ENCODE data around the gene SYNE3. TPM values are rescaled to one million over a fixed set of nuclear protein-coding genes. Genes with fewer than 3 reads are reported as not detected.

The SYNE3 gene, protein sequence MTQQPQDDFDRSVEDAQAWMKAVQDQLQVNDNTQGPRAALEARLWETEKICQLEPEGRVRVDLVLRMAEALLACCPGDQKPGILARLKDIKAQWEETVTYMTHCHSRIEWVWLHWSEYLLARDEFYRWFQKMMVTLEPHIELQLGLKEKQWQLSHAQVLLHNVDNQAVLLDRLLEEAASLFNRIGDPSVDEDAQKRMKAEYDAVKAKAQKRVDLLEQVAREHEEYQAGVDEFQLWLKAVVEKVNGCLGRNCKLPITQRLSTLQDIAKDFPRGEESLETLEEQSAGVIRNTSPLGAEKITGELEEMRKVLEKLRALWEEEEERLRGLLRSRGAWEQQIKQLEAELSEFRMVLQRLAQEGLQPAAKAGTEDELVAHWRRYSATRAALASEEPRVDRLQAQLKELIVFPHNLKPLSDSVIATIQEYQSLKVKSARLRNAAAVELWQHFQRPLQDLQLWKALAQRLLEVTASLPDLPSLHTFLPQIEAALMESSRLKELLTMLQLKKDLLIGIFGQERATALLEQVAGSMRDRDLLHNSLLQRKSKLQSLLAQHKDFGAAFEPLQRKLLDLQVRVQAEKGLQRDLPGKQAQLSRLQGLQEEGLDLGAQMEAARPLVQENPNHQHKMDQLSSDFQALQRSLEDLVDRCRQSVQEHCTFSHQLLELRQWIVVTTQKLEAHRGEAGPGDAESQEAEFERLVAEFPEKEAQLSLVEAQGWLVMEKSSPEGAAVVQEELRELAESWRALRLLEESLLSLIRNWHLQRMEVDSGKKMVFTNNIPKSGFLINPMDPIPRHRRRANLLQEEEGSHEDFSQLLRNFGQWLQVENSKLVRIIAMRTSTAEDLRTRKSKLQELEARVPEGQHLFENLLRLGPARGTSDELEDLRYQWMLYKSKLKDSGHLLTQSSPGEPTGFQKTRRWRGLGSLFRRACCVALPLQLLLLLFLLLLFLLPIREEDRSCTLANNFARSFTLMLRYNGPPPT
- total RNA-seq, result 0.15 and 0.17 TPM in 2 replicates

DNA sequence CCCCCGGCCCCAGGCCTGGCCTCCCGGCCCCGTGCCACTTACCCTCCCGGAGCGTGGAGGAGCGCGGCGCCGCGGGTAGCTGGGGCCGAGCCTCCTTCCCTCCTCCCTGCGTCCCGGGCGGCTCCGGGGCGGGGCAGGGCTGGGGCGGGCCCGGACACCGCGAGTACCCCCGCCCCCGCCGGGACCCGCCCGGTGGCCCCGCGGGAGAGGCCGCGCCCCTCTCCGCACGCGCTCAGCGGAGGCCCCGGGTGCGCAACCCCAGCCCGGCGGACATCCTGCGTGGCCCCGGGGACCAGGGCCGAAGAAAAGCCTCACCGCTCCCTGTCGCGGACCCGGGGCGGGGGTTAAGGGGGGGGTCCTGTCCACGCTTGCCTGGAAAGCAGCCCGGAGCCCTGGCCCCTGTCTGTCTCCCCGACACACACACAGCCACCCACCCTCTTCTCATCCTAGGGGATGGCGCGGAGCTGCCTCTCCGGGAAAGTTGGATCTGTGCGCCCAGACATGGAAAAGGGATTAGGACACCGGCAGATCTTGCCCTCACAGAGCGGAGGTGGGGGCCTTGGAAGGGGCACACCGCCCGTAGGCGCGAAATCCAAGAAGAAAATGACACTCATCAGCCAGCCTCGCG, at the start of gene SYNE3:
Gene SYNE3 (minus strand): TSS at position 97 of the 628 bp plus-strand sequence. CDS start 40,829 bp downstream, outside the sequence.
- no peak for DNase-seq (ENCODE audit: low read depth)

DNA sequence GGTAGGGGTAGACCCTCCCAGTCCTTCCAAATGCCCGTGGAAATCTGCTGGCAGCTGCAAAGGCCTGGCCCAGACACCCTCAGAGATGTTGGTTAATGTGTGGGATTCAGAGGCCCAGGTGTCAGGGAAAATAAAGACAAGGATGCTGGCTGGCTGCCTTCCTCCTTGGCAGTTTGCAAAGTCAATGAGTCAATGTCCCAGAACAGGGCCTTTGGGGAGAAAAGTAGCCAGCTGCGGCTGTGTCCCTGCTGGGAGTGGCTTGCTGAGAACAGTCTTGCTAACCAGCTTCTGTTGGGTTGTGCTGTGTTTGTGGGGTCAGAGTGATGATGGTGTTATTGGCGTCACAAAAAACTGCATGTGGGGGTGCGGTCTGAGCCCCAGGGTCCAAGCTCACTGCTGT, 47.6 kb upstream of the SYNE3 start:
- DNase-seq (ENCODE audit: low read depth), result no peak

DNA sequence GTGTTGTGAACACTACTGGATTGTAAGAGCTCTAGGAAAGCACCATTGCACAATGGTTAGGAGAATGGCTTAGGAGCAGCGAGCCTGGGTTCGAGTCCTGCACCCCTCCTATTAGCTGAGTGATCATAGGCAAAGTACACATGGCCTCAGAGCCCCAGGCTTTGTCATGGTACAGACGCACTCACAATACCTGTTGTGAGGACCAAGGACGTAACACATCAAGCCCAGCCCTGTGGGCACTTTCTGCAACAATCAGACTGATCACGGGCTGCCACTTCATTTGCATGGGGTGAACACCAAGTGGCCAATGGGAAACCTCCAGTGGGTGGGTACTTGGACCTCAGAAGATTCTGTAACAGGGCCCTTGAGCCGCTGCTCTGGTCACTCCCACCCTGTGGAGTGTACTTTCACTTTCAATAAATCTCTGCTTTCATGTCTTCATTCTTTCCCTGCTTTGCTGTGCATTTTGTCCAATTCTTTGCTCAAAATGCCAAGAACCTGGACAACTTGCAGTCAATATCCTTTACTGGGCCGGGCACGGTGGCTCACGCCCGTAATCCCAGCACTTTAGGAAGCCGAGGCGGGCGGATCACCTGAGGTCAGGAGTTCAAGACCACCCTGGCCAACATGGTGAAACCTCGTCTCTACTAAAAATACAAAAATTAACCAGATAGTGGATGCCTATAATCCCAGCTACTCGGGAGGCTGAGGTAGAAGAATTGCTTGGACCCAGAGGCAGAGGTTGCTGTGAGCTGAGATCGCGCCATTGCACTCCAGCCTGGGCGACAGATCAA, 46.6 kb upstream of the SYNE3 start:
- DNase-seq (ENCODE audit: low read depth), result peak; percentile 58

DNA sequence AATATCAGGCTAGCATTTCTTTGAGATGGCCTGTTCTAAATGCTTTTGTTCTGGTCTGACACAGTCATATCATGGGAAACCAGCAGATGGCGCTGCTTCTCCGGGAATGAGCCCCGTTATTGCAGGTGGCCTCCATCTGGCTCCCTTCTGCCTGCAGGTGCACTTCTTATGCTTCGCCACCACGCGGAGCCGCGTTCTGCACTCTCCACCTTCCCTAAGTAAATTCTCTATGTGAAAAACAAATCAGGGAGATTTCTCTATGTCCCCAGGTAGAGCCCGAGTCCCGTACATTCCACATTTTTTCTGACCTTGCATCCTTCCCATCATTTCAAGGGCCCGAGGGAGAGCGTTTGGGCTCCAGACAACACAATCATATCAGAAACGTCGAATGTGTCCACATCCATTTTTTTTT, 44.6 kb upstream of the SYNE3 start:
- DNase-seq (ENCODE audit: low read depth), result peak; percentile 80

DNA sequence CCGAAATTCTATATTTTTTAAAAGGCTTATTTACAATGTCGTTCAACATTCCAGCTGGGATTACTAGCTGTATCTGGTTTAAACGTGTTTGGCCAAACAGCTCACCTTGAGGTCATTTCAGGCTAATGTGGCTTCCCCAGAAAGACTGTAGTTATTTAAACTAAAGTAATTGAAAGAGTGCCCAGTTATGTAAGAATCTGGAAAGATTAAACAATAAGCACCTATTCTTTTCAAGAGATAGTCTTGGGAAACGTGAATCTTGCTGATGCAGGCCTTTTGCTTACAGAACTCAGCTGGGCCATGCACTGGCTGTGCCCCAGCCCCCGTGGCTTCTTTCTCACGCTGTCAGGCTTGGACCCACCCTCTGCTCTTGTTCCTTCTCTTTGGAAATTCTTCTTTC, 42.8 kb upstream of the SYNE3 start:
- peak; percentile 40 for DNase-seq (ENCODE audit: low read depth)

DNA sequence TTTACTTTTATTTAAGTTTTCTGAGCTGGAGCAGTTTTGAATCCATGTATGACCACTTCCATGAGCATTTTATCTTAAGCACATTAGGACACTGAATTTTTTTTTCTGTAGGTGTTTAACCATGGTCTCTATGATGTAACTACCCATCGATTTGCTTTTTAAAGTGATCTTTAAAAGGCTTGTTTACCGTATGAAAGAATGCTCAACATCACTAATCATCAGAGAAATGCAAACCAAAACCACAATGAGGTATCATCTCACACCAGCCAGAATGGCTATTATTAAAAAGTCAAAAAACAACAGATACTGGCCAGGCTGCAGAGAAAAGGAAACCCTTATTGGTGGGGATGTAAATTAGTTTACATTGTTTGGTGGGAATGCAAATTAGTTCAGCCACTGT, 41.4 kb upstream of the SYNE3 start:
- no peak for DNase-seq (ENCODE audit: low read depth)

DNA sequence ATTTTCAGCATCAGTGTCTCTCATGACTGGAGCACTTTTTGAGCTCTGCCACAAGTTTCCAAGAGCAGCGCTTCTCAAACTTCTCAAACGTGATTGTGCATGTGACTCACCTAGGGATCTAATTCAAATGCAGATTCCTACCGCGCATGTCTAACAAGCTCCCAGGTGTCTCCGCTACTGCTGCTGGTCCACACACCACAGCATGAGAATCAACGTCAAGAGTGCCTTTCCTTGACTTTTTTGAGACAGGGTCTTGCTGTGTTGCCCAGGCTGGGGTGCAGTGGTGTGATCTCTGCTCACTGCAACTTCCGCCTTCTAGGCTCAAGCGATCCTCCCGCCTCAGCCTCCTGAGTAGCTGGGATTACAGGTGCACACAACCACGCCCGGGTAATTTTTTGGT, 40.8 kb upstream of the SYNE3 start:
- DNase-seq (ENCODE audit: low read depth), result no peak

DNA sequence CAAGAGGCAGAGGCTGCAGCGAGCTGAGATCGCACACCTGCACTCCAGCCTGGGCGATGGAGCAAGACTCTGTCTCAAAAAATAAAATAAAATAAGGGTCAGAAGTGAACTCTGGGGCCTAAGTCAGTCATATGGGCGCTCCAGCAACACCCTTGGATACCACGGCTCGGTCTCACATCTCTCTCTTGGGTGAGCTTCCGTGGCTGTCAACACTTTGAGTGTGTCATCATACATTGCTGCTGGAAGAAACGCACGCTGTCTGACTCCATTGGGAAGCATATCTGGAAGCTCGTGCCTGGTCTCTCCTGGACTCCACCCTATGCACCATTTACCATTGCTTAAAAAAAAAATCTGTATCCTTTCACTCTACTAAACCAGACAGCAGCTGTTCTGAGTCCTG, 38.6 kb upstream of the SYNE3 start:
- DNase-seq (ENCODE audit: low read depth), result no peak

DNA sequence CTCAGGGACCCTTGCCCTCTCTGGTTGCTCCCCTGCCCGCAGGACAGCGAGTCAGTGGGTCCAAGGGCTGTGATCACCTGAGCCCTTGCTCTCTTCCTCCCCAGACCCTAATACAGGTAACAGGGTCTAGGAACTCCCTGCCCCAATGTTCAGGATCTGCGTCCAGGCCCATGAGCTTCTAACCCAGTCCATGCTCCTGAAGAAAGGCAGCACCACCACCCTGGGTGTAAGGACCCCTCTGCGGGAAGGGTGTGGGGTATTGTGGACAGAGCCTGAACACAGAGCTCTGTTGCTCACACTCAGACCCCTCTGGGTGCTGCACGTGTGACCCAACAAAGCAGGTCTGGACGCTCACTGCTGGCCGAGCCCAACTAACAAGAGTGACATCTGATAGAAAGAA, 36.7 kb upstream of the SYNE3 start:
- no peak for DNase-seq (ENCODE audit: low read depth)

DNA sequence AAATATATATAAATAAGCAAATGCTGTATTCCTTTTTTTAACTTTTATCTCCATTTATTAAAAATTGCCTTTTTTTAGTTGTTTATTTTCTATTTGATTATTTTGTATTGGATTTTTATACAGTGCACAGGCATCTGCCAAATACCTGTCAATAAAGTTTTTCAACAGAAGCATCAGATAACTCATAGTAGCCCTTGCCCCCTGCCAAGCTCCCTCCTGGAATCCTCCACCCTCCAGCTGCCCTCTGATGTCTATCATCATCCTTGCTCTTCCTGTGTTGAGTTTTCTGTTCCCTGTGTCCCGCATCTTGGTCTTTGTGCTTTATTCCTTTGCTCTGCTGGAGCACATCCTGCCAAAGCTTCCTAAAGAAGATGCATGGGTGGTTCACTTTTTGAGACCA, 35.0 kb upstream of the SYNE3 start:
- DNase-seq (ENCODE audit: low read depth), result no peak

DNA sequence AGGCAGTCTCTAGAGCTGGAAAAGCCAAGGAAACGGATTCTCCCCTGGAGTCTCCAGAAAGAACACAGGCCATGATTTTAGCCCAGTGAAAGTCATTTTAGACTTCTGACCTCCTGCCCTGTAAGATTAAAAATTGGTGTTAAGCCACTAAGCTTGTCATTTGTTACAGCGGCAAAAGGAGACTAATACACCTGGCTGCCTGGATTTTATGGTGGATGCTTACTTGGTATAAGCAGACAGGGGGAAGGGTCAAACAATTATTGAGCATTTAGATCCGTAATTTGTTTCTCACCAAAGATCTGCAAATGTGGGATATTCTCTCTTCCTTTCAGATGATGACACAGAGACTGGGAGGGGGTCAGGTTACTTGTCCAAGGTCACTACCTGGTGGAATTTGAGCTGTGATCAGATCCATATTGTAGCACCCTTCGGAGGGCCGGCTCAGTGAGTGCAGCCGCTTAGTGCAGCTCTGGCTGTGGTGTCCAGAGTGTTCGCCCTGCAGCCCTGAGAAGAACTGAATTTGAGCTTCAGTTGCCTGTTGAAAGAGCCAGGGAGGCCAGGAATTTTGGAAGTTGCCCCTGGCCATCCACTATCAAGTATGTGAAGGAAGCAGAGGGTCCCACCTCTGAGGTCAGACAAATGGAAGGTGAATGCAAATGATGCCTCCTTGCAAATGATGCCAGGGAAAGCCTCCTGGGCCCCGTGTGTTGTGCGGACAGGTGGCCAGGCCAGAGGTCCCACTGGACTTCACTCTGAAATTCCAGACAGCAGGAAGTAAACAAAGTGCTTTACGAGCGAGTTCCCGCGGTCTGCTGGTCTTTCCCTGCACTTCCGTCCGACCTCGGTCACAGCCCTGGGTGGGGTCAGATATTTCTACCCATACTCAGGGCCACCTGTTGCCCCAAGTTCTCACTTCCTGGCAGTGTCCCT, 33.5 kb upstream of the SYNE3 start:
- peak; percentile 40 for DNase-seq (ENCODE audit: low read depth)

DNA sequence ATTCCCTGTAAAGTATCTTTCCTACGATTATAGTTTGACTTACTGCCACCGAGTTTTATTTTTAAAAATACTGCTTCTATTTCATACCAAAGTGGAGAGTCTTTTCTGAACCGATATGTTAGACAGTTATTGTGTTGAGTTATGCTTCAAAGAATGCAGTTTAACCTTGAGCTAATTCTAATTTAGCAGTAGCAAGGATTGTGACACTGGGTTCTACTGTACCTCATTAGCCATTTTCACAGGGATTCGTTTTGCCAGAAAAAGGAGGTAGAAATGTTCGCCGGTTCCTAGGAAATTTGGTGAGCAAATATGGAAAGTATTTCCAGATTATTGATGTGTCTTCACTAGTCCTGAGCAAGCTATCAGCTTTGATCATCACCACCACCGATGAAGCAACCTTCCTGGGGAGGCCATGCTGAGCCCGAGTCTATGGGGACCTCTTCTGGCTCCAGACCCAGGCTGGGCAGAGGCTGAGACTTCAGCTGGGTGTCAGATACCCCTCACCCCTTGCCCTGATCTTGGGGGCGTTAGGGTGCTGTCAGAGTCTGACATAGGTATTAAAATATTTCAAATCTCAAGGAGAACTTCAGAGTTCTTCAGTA, 32.0 kb upstream of the SYNE3 start:
- DNase-seq (ENCODE audit: low read depth), result no peak

DNA sequence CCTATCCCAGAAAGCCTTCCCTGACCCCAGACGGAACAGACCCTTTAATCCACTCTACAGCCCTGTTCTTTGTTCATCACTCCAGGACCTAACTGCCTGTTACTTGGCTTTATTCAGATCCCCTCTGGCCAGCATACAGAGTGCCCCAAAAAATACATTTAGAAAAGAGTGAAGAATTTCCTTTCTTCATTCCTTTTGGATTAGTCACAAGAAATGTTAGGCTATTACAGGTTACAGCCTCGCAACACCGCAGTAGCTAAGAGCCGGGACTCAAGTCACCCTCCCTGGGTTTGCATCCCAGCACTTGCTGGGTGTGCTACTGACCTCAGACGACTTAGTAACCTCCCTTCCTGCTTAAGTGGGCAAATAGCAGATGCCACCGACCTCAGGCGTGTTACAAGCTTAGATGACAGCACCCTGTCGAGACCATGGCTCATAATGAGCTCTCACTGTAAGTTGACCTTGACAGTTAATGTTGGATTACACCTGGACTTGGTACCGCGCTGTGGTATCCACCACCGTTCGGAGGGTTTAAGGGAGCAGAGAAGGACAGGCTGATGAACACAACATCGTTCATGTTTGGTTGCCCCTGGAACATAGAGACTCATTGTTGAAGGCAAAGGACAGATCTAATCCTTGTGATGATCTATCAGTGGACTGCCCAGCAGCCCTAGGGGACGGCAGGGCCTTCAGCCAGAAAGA, 31.3 kb upstream of the SYNE3 start:
- DNase-seq (ENCODE audit: low read depth), result peak; percentile 89

DNA sequence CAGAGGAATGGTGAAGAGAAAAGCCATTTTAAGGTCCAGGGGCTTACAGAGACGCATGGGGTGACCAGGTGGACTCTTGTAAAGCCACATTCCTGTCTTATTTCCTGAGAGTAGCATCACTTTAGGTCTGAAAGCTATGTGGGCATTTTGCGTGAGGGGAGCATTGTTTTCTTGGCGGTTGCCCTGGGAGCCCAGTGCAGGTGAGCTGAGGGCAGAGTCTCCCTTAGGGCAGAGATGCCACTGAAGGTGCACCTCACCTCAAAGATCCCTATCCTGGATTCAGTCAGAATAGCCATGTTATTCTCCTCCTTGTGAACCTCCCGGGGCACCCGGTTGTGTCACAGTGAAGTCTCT, 30.8 kb upstream of the SYNE3 start:
- no peak for DNase-seq (ENCODE audit: low read depth)

DNA sequence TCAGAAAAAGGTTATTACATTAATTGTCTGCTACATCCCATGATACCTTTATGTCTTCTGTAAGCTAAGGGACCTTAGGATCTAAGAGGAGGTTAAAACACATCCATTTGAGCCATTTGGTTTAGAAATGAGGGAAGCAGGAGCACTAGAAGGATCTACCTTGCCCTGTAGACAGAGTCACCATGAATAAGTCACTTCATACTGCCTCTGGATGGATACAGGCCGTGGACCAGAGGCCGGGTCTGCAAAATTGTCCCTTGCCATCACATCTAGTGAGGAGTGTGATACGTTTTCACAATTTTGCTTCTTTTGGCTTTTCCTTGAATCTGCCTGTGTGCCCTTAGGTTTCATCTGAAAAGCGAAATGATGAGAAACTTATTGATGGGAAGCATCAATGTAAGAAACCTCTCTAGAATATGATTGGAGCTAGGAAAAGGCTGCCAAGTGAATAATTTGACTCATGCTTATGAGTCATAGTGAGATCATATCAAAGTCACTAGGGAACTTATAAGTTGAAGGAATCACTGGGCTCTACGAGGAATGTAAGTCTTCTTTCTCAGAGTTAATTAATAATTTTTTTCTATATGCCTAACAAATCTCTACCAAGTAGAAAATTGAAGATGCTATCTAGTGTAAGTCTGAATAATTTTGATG, 29.2 kb upstream of the SYNE3 start:
- DNase-seq (ENCODE audit: low read depth), result peak; percentile 93

DNA sequence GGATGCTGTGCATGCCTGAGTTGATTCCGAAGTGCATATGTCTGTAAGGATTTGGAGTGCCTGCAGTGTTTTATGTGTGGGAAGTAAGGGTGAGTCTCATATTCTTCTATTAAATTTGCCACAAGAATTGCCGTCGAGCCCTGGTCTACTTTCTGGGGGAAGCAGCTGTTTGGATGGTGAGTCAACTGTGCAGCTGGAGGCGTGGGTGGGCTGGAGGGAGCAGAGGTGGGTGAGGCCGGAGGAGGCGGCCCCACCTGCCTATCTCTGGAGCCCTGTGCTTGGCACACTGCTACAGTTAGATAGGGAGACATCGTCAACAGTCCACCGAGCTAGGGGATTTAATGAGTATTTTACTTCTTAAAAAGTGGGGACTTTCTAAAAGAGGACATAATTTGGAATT, 28.1 kb upstream of the SYNE3 start:
- DNase-seq (ENCODE audit: low read depth), result no peak

DNA sequence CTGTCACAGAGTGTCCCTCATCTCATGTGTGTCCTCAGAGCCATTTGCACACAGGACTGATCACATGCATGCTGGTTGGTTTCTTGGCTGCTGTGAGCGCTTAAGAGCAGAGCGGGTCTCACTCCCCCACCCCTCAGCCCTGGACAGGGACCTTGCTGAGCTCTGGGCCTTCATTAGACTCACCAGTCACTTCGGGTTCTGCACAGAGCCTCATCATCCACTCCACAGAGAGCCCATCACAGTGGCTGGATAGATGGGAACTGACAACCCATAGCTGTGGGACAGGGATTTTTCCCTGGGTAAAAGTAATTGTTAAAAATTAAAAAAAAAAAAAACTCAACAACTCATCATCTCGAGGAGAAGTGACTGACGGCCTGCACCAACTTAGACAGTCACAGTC, 26.6 kb upstream of the SYNE3 start:
- no peak for DNase-seq (ENCODE audit: low read depth)
